Neural cell (in vitro differentiated cells): ENCODE data around the gene RAVER2.
"Not testable (repeated sequence)": the region's sequence is repeated elsewhere in the genome, so short reads cannot be mapped to it uniquely, and the experiment has no call there.

Experiments used
- EP300 ChIP-seq: fragments of 450-650 bp; conservative IDR thresholded peaks from 2 replicates; pipeline ENCODE4 v1.6.1; 2014; ENCODE audit warnings: antibody characterized with exemption, mild to moderate bottlenecking, moderate library complexity; ENCODE audit not compliant: poor library complexity, severe bottlenecking
- EZH2 ChIP-seq: fragments of 200-600, 300-800 bp; shearing (Covaris generic), sonication (generic); IDR thresholded peaks from 2 replicates; pipeline ENCODE4 v1.6.1; 2014; ENCODE audit warnings: antibody characterized with exemption, low read length, borderline replicate concordance, mild to moderate bottlenecking; ENCODE audit not compliant: insufficient read depth, poor library complexity, severe bottlenecking
- MXI1 ChIP-seq: fragments of 450-650 bp; conservative IDR thresholded peaks from 2 replicates; pipeline ENCODE4 v1.6.1; 2014; ENCODE audit warnings: antibody characterized with exemption, mild to moderate bottlenecking; ENCODE audit not compliant: poor library complexity, severe bottlenecking
- POLR2AphosphoS5 ChIP-seq: IDR thresholded peaks from 2 replicates; pipeline ENCODE4 v1.6.1; 2012
- RAD21 ChIP-seq: fragments of 450-650 bp; conservative IDR thresholded peaks from 2 replicates; pipeline ENCODE4 v1.6.1; 2014; ENCODE audit warnings: antibody characterized with exemption, mild to moderate bottlenecking, moderate library complexity
- SMC3 ChIP-seq: fragments of 450-650 bp; conservative IDR thresholded peaks from 2 replicates; pipeline ENCODE4 v1.6.1; 2014; ENCODE audit warnings: antibody characterized with exemption, mild to moderate bottlenecking, moderate library complexity; ENCODE audit not compliant: poor library complexity
- TAF1 ChIP-seq: IDR thresholded peaks from 2 replicates; pipeline ENCODE4 v1.6.1; 2012; ENCODE audit warnings: low read depth
- TF ChIP-seq, protein P1 (sequence below): fragments of 450-650 bp; IDR thresholded peaks from 2 replicates; pipeline ENCODE4 v1.5.1; 2014; ENCODE audit warnings: antibody characterized with exemption, mild to moderate bottlenecking, moderate library complexity; ENCODE audit not compliant: poor library complexity, severe bottlenecking
- TF ChIP-seq, protein P2 (sequence below): IDR thresholded peaks from 2 replicates; pipeline ENCODE4 v1.6.1; 2012; ENCODE audit warnings: borderline replicate concordance

DNA sequence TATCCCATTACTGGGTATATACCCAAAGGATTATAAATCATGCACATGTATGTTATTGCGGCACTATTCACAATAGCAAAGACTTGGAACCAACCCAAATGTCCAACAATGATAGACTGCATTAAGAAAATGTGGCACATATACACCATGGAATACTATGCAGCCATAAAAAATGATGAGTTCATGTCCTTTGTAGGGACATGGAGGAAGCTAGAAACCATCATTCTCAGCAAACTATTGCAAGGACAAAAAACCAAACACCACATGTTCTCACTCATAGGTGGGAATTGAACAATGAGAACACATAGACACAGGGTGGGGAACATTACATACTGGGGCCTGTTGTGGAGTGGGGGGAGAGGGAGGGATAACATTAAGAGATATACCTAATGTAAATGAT, 4.2 kb upstream of the RAVER2 start:
- TF ChIP-seq, protein P1, sequence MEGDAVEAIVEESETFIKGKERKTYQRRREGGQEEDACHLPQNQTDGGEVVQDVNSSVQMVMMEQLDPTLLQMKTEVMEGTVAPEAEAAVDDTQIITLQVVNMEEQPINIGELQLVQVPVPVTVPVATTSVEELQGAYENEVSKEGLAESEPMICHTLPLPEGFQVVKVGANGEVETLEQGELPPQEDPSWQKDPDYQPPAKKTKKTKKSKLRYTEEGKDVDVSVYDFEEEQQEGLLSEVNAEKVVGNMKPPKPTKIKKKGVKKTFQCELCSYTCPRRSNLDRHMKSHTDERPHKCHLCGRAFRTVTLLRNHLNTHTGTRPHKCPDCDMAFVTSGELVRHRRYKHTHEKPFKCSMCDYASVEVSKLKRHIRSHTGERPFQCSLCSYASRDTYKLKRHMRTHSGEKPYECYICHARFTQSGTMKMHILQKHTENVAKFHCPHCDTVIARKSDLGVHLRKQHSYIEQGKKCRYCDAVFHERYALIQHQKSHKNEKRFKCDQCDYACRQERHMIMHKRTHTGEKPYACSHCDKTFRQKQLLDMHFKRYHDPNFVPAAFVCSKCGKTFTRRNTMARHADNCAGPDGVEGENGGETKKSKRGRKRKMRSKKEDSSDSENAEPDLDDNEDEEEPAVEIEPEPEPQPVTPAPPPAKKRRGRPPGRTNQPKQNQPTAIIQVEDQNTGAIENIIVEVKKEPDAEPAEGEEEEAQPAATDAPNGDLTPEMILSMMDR: not testable (repeated sequence)
- TF ChIP-seq EP300, EZH2, RAD21, POLR2AphosphoS5, TAF1, SMC3, MXI1: not testable (repeated sequence)
- TF ChIP-seq, protein P2, sequence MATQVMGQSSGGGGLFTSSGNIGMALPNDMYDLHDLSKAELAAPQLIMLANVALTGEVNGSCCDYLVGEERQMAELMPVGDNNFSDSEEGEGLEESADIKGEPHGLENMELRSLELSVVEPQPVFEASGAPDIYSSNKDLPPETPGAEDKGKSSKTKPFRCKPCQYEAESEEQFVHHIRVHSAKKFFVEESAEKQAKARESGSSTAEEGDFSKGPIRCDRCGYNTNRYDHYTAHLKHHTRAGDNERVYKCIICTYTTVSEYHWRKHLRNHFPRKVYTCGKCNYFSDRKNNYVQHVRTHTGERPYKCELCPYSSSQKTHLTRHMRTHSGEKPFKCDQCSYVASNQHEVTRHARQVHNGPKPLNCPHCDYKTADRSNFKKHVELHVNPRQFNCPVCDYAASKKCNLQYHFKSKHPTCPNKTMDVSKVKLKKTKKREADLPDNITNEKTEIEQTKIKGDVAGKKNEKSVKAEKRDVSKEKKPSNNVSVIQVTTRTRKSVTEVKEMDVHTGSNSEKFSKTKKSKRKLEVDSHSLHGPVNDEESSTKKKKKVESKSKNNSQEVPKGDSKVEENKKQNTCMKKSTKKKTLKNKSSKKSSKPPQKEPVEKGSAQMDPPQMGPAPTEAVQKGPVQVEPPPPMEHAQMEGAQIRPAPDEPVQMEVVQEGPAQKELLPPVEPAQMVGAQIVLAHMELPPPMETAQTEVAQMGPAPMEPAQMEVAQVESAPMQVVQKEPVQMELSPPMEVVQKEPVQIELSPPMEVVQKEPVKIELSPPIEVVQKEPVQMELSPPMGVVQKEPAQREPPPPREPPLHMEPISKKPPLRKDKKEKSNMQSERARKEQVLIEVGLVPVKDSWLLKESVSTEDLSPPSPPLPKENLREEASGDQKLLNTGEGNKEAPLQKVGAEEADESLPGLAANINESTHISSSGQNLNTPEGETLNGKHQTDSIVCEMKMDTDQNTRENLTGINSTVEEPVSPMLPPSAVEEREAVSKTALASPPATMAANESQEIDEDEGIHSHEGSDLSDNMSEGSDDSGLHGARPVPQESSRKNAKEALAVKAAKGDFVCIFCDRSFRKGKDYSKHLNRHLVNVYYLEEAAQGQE: not testable (repeated sequence)
